Measurements from ENCODE around the gene TRAF2. TPM values are rescaled to one million over a fixed set of nuclear protein-coding genes. Genes with fewer than 3 reads are reported as not detected.

The TRAF2 gene
- total and polyA plus RNA-seq, 2 of the 13 experiments (the other 11 are each of a cell fraction or from before 2014, with no cell fraction given) = 12.4 to 13.6 TPM

DNA sequence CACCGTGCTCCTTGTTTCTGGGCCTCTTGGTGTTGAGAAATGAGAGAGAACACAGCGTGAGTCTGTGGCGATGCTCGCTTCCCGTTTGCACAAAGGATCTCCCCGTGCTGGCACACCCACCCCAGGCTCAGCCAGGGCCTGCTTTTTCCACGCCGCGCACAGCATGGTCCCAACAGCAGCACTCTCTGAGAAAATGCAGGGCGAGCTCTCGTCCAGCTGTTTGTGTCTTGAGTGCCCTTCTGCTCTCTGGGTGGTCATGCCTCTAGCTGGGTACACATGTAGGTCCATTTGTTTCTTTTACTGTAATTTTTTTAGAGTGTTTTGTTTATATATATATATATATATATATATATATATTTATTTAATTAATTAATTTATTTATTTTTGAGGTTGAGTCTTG, 31.6 kb downstream of the TRAF2 start:
- H3K9me3 ChIP-seq (ENCODE audit: low read length) = no peaks in the 10 kb centered on the region
- ATAC-seq (no peak), DNase-seq (ENCODE audit: low spot score) (no peak), FAIRE-seq (no peak)
- H2AFZ ChIP-seq (ENCODE audit: low read length) = no peak overlapping the region
- peaks cover 40 to 70% of the 10 kb centered on the region in 2 experiments for H3K36me3 ChIP-seq (replicated peaks in 1 of 2; ENCODE audit: control insufficient read depth in 1 of 2, insufficient read depth in 2 of 2, low read length in 2 of 2)
- no peak overlapping the region for H3K27ac ChIP-seq (ENCODE audit: extremely low read length, insufficient read depth, low read length)
- TF ChIP-seq, protein P1, sequence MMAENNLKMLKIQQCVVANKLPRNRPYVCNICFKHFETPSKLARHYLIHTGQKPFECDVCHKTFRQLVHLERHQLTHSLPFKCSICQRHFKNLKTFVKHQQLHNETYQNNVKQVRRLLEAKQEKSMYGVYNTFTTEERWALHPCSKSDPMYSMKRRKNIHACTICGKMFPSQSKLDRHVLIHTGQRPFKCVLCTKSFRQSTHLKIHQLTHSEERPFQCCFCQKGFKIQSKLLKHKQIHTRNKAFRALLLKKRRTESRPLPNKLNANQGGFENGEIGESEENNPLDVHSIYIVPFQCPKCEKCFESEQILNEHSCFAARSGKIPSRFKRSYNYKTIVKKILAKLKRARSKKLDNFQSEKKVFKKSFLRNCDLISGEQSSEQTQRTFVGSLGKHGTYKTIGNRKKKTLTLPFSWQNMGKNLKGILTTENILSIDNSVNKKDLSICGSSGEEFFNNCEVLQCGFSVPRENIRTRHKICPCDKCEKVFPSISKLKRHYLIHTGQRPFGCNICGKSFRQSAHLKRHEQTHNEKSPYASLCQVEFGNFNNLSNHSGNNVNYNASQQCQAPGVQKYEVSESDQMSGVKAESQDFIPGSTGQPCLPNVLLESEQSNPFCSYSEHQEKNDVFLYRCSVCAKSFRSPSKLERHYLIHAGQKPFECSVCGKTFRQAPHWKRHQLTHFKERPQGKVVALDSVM (CRISPR knock-in tag; IDR thresholded peaks at IDR 0.05) = no peak
- TF ChIP-seq, protein P2, sequence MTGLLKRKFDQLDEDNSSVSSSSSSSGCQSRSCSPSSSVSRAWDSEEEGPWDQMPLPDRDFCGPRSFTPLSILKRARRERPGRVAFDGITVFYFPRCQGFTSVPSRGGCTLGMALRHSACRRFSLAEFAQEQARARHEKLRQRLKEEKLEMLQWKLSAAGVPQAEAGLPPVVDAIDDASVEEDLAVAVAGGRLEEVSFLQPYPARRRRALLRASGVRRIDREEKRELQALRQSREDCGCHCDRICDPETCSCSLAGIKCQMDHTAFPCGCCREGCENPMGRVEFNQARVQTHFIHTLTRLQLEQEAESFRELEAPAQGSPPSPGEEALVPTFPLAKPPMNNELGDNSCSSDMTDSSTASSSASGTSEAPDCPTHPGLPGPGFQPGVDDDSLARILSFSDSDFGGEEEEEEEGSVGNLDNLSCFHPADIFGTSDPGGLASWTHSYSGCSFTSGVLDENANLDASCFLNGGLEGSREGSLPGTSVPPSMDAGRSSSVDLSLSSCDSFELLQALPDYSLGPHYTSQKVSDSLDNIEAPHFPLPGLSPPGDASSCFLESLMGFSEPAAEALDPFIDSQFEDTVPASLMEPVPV (CRISPR knock-in tag; IDR thresholded peaks at IDR 0.05) = no peak
- no peak for TF ChIP-seq ZNF569 (CRISPR knock-in tag; IDR thresholded peaks at IDR 0.05; ENCODE audit: borderline replicate concordance)
- no peak for TF ChIP-seq HMG20A (CRISPR knock-in tag; IDR thresholded peaks at IDR 0.05; ENCODE audit: borderline replicate concordance)
- TF ChIP-seq HHEX (CRISPR knock-in tag; IDR thresholded peaks at IDR 0.05) = no peak
- no peak for TF ChIP-seq ZBTB8A (CRISPR knock-in tag; IDR thresholded peaks at IDR 0.05; ENCODE audit: borderline replicate concordance, low read depth)
- TF ChIP-seq ZNF576 (CRISPR knock-in tag; IDR thresholded peaks at IDR 0.05) = no peak
- no peak for TF ChIP-seq ZSCAN29 (CRISPR knock-in tag; conservative IDR thresholded peaks at IDR 0.05)
- TF ChIP-seq ZNF546 (CRISPR knock-in tag; conservative IDR thresholded peaks at IDR 0.05) = no peak
- no peak for TF ChIP-seq TOE1 (CRISPR knock-in tag; IDR thresholded peaks at IDR 0.05)
- TF ChIP-seq ONECUT2 (CRISPR knock-in tag; IDR thresholded peaks at IDR 0.05) = no peak
- TF ChIP-seq, protein P3, sequence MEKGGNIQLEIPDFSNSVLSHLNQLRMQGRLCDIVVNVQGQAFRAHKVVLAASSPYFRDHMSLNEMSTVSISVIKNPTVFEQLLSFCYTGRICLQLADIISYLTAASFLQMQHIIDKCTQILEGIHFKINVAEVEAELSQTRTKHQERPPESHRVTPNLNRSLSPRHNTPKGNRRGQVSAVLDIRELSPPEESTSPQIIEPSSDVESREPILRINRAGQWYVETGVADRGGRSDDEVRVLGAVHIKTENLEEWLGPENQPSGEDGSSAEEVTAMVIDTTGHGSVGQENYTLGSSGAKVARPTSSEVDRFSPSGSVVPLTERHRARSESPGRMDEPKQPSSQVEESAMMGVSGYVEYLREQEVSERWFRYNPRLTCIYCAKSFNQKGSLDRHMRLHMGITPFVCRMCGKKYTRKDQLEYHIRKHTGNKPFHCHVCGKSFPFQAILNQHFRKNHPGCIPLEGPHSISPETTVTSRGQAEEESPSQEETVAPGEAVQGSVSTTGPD (CRISPR knock-in tag; IDR thresholded peaks at IDR 0.05) = no peak
- no peak for TF ChIP-seq NR2F6 (IDR thresholded peaks at IDR 0.05)
- TF ChIP-seq NR2F6 (CRISPR knock-in tag; IDR thresholded peaks at IDR 0.05) = no peak
- no peak for TF ChIP-seq ZSCAN9 (CRISPR knock-in tag; IDR thresholded peaks at IDR 0.05; ENCODE audit: borderline replicate concordance)
- no peak for TF ChIP-seq ZNF24 (IDR thresholded peaks at IDR 0.05)
- no peak for TF ChIP-seq CREBL2 (CRISPR knock-in tag; IDR thresholded peaks at IDR 0.05; ENCODE audit: borderline replicate concordance)
- H3K79me2 ChIP-seq (ENCODE audit: insufficient read depth, low read length) = peaks cover 4% of the 10 kb centered on the region
- whole genome bisulfite sequencing (ENCODE audit: low lambda C conversion rate) = 99% methylated on average over 11 of the region's 11 CpGs
- ChIA-PET POLR2A (no interaction called here), CTCF (ENCODE audit: low intra/inter-chr PET ratio, low total read pairs) (no interaction called here)
- H3K4me3 ChIP-seq (replicated peaks in 1 of 3; ENCODE audit: insufficient read depth in 1 of 3, low read depth in 2 of 3, low read length in 3 of 3) = no peak overlapping the region
- no TSS peak for BruUV-seq (replicated peaks)
- intact Hi-C loops (cut with micrococcal nuclease; ENCODE audit: unreplicated experiment) = no loop called here
- in situ Hi-C loops (cut with HindIII; ENCODE audit: extremely low pct_ligation_motif_present, low pct_unique_long_range_greater_than_20kb) = no loop called here
- H3K4me1 ChIP-seq (ENCODE audit: insufficient read depth, low read length) = no peaks in the 10 kb centered on the region
- H4K20me1 ChIP-seq (ENCODE audit: insufficient read depth, low read length) = no peaks in the 10 kb centered on the region
- no peaks in the 10 kb centered on the region for H3K27me3 ChIP-seq (ENCODE audit: control insufficient read depth in 1 of 2, insufficient read depth in 2 of 2, low read length in 2 of 2)
- no peak overlapping the region for H3K9ac ChIP-seq (ENCODE audit: insufficient read depth, low read depth, low read length)
- H3K4me2 ChIP-seq (ENCODE audit: low read depth, low read length) = no peak overlapping the region
